WI38 (cell line): ENCODE data around the gene HM13.

Experiments used
- H3K4me3 ChIP-seq: 2 replicates; pipeline ENCODE4 v1.5.1; 2011; ENCODE audit warnings: low read depth, mild to moderate bottlenecking, control low read depth, low read length
- TF ChIP-seq, protein P1 (sequence below): IDR thresholded peaks from 2 replicates; pipeline ENCODE4 v1.5.1; 2012; ENCODE audit warnings: low read depth, mild to moderate bottlenecking, control low read depth, low read length

Gene HM13

GRCh38 chr20:31555203-31555775 is 41.0 kb downstream of the HM13 start:
- no peak overlapping the region for H3K4me3 ChIP-seq
- TF ChIP-seq, protein P1, sequence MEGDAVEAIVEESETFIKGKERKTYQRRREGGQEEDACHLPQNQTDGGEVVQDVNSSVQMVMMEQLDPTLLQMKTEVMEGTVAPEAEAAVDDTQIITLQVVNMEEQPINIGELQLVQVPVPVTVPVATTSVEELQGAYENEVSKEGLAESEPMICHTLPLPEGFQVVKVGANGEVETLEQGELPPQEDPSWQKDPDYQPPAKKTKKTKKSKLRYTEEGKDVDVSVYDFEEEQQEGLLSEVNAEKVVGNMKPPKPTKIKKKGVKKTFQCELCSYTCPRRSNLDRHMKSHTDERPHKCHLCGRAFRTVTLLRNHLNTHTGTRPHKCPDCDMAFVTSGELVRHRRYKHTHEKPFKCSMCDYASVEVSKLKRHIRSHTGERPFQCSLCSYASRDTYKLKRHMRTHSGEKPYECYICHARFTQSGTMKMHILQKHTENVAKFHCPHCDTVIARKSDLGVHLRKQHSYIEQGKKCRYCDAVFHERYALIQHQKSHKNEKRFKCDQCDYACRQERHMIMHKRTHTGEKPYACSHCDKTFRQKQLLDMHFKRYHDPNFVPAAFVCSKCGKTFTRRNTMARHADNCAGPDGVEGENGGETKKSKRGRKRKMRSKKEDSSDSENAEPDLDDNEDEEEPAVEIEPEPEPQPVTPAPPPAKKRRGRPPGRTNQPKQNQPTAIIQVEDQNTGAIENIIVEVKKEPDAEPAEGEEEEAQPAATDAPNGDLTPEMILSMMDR: no peak

DNA sequence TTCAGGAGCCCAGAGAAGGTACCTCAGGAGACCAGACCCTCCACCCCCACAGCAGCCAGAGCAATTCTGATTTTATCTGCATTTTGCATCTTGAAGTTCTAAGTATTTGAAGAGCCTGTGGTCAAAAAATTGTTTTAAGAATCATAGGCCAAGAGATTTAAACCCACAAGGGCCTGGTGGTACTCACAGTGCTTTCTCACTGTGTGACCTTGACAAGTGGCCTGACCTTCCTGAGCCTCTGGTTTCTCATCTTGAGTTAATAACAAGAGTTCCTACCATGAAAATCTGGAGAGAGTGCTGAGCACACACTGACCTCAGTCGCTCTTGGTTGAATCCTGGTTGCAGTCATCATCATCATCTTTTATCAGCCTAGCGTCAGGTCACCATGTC is 45.5 kb downstream of the HM13 start:
- H3K4me3 ChIP-seq: no peak overlapping the region
- TF ChIP-seq, protein P1: no peak

GRCh38 chr20:31560094-31560745 is 46.0 kb downstream of the HM13 start:
- H3K4me3 ChIP-seq: no peak overlapping the region
- TF ChIP-seq, protein P1: peak; percentile 84

GRCh38 chr20:31560746-31561598 is 46.7 kb downstream of the HM13 start:
- H3K4me3 ChIP-seq: no peak overlapping the region
- TF ChIP-seq, protein P1: no peak

DNA sequence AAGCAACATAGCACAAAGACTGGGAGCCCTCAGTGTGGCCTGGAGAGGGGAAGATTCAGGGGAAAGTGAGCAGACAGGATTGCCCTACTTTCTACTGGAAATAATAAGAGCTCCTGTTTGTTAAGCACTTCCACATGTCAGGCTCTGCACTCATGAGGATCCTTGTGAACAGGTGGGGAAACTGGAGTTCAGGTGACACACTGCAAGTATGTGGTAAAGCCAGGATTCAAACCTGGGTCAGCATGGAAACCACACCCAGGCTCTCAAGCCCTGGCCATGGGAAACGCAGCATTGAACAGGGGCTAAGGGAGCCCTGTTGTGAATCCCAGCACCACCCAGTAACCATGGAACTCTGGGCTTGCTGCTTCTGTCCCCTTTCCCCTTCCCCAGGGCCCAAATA is 48.0 kb downstream of the HM13 start:
- H3K4me3 ChIP-seq: no peak overlapping the region
- TF ChIP-seq, protein P1: no peak

GRCh38 chr20:31564284-31564683 is 50.0 kb downstream of the HM13 start:
- no peak overlapping the region for H3K4me3 ChIP-seq
- TF ChIP-seq, protein P1: no peak
